A673 (cell line): Measurements from ENCODE around the gene AZIN2.

Source experiments
- EZH2 ChIP-seq: fragments of 200-600 bp; sonication (generic); IDR thresholded peaks from 2 replicates; pipeline ENCODE4 v1.6.1; 2017; ENCODE audit warnings: borderline replicate concordance, low read depth, mild to moderate bottlenecking, mixed read lengths, antibody characterized with exemption, low read length; ENCODE audit not compliant: poor library complexity, severe bottlenecking
- TF ChIP-seq, protein P1 (sequence below): fragments of 300-800, 200-600 bp; sonication (generic); conservative IDR thresholded peaks from 2 replicates; pipeline ENCODE4 v1.5.1; 2017; ENCODE audit warnings: low read depth, mild to moderate bottlenecking, antibody characterized with exemption, low read length, moderate library complexity, mixed read lengths

DNA sequence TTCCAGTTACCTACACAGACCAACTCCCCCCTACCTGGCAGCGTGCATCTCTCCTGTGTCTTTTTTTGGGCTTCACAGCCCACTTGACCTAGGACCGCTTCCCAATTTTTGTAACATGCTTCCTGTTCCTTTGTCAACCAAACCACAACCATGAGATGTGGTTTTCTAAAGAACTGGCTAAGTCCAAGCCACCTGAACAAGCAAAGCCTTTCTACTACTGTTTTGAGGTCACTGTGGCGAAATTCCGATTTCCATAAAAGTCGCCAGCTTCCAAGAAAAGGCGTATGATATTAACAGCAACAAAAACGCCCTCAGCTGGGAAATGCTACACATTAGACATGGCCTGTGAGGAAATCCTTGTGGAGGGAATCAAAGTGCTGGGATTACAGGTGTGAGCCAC is 31.6 kb upstream of the AZIN2 start:
- TF ChIP-seq, protein P1, sequence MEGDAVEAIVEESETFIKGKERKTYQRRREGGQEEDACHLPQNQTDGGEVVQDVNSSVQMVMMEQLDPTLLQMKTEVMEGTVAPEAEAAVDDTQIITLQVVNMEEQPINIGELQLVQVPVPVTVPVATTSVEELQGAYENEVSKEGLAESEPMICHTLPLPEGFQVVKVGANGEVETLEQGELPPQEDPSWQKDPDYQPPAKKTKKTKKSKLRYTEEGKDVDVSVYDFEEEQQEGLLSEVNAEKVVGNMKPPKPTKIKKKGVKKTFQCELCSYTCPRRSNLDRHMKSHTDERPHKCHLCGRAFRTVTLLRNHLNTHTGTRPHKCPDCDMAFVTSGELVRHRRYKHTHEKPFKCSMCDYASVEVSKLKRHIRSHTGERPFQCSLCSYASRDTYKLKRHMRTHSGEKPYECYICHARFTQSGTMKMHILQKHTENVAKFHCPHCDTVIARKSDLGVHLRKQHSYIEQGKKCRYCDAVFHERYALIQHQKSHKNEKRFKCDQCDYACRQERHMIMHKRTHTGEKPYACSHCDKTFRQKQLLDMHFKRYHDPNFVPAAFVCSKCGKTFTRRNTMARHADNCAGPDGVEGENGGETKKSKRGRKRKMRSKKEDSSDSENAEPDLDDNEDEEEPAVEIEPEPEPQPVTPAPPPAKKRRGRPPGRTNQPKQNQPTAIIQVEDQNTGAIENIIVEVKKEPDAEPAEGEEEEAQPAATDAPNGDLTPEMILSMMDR, result no peak
- no peak for TF ChIP-seq EZH2
